ENCODE results near the gene OR6B2. TPM values are rescaled to one million over a fixed set of nuclear protein-coding genes. Genes with fewer than 3 reads are reported as not detected.

Gene OR6B2
- total and polyA plus RNA-seq, 5 experiments from 2014 or later = not detected

- H3K27me3 Mint-ChIP-seq = peaks cover 19 to 45% (median 31%) of the 10 kb centered on the region in 5 donors
- no peak overlapping the region for H3K4me3 Mint-ChIP-seq
- H3K4me1 Mint-ChIP-seq = no peaks in the 10 kb centered on the region
- no peaks in the 10 kb centered on the region for H3K36me3 Mint-ChIP-seq
- peak overlapping the region in 1 of 10 donors; percentile 81 for H3K27ac Mint-ChIP-seq
- POLR2A ChIA-PET = no interaction called here
- ATAC-seq (no peak), DNase-seq (no peak)
- no peaks in the 10 kb centered on the region for H3K9me3 Mint-ChIP-seq
Measured at GRCh38 chr2:240032406-240033329, 2.4 kb upstream of the OR6B2 start.

- POLR2A ChIA-PET = interaction anchor here (1.6 to 1.7 kb wide), 2 partner anchors 273 to 623 kb away, joined by 3 to 11 read pairs; partner anchors contain the start of gene HDAC4
- H3K9me3 Mint-ChIP-seq = no peaks in the 10 kb centered on the region
- H3K36me3 Mint-ChIP-seq = peaks cover 0 to 16% (median 11%) of the 10 kb centered on the region in 3 donors
- H3K27me3 Mint-ChIP-seq = peaks cover 4 to 8% (median 6%) of the 10 kb centered on the region in 5 donors
- peaks cover 12 to 26% (median 24%) of the 10 kb centered on the region in 4 donors for H3K4me1 Mint-ChIP-seq
- peak; percentile 25 to 48 for ATAC-seq
- peak overlapping the region; percentile 90 to 96 (median 92) for H3K4me3 Mint-ChIP-seq
- peak overlapping the region; percentile 90 to 98 (median 95) for H3K27ac Mint-ChIP-seq
- DNase-seq = peak in 4 of 10 donors; percentile 8 to 31 (median 14)
Measured at GRCh38 chr2:240024766-240025165, 5.5 kb downstream of the OR6B2 start.

DNA sequence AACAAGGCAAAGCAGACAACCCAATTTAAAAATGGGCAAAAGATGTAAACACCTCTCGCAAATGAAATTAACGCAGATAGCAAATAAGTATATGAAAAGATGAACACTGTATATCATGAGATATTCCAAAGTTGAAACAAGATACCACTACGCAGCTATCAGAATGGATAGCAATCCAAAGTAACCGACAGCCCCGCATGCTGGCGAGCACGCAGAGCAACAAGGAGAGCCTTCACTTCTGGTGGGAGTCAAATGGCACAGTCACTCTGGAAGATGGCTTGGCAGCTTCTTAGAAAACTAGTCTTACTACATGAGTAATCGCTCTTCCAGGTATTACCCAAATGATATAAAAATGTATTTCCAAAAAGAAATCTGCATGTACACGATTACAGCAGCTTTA, 6.4 kb downstream of the OR6B2 start:
- peaks cover 0 to 22% (median 11%) of the 10 kb centered on the region in 3 donors for H3K36me3 Mint-ChIP-seq
- H3K27ac Mint-ChIP-seq = peak overlapping the region in 7 of 10 donors; percentile 56 to 98 (median 96)
- H3K9me3 Mint-ChIP-seq = no peaks in the 10 kb centered on the region
- POLR2A ChIA-PET = no interaction called here
- DNase-seq (no peak), ATAC-seq (no peak)
- H3K4me3 Mint-ChIP-seq = peak overlapping the region; percentile 68 to 96 (median 92)
- H3K27me3 Mint-ChIP-seq = peaks cover 0 to 3% (median 2%) of the 10 kb centered on the region in 5 donors
- peaks cover 12 to 28% (median 26%) of the 10 kb centered on the region in 4 donors for H3K4me1 Mint-ChIP-seq

DNA sequence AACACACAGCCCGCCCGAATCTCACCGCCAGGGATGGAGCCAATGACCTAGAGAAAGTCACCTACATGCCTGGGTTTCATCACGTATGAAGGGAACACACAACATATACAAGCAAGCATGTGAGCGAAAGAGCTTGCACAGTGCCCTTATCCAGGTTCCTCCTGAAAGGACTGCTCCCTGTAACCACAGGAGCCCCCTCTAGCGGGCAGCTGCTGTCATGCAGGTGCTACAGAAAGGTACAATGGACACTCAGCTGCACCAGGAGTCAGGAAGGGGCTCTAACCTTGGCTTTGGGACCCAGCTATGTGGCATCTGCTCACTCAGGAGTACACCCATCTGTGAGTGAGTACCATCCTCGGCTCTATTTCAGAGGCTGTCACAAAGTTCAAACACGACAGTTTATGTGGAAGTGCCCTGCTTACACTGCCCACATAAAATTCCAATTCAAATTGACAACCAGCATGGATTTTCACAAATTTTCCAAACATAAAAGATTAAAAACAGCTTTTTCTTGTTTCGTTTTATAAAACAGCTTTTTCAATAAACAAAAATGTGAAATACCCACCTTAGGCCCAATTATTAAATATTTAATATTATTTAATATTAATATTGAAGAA, 8.6 kb downstream of the OR6B2 start:
- peaks cover 6 to 44% (median 25%) of the 10 kb centered on the region in 3 donors for H3K36me3 Mint-ChIP-seq
- no peaks in the 10 kb centered on the region for H3K9me3 Mint-ChIP-seq
- POLR2A ChIA-PET = no interaction called here

DNA sequence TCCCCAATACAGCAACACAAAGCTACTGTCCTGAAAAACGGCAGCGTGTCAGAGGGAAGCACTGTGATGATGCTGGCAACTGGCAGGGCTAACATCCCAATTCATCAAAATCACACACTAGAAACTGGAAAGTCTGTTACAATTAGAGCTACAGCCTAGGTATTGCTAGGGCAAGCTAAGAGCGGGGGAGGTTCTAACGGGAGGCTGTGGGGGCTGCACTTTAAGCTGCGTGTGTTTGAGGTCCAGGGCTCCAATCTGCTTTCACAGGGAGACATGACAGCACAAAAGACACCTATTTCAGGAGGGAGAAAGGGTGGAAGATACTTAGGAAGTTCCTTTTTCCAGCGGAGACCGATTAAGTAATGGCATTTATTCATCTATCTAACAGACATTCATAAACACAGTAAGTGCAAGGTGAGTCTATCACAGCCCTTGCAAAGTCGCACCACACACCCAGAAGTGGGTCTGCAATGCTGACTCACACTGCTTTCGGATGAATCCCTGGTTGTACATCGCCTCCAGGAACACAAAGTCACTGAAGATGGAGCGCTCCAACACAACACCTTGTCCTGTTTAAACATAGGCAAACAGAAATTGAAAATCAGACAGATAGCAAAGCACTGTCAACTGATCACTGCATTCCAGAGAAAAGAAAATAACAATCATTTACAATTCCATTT, 12.0 kb downstream of the OR6B2 start:
- DNase-seq (no peak), ATAC-seq (no peak)
- H3K9me3 Mint-ChIP-seq = no peaks in the 10 kb centered on the region
- POLR2A ChIA-PET = no interaction called here
- H3K27ac Mint-ChIP-seq = no peak overlapping the region
- H3K4me3 Mint-ChIP-seq = no peak overlapping the region
- H3K36me3 Mint-ChIP-seq = peaks cover 6 to 73% (median 44%) of the 10 kb centered on the region in 3 donors
- H3K4me1 Mint-ChIP-seq = peaks cover 11 to 32% (median 22%) of the 10 kb centered on the region in 4 donors
- H3K27me3 Mint-ChIP-seq = no peaks in the 10 kb centered on the region

More for the DNA sequence above, 8.6 kb downstream of the OR6B2 start:
- no peak for ATAC-seq
- H3K4me3 Mint-ChIP-seq = peak overlapping the region in 2 of 10 donors; percentile 6 to 14
- H3K4me1 Mint-ChIP-seq = peaks cover 19 to 44% (median 29%) of the 10 kb centered on the region in 4 donors
- DNase-seq = peak; percentile 39 to 71 (median 50)
- H3K27ac Mint-ChIP-seq = peak overlapping the region in 1 of 10 donors; percentile 52
- peaks cover 0 to 2% (median 0%) of the 10 kb centered on the region in 5 donors for H3K27me3 Mint-ChIP-seq

DNA sequence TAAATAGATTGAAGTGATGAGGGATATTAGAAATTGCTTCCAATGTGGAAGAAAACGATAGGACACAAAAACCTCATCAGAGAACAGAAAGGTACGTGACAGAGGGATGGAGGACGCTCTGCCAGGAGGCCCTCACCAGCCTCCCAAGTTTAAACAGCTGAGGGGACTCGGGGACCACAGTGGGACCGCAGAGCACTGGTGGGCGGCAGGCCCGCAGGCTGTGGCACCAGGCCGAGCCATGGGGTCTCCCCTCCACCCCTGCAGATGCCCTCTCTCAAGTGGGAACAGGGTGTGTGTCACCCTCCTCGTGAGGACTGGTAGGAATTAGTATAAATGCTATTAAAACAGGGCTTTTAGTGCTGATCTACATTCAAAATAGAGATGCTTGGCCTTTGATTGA, 15.9 kb downstream of the OR6B2 start:
- peaks cover 0 to 25% (median 12%) of the 10 kb centered on the region in 4 donors for H3K4me1 Mint-ChIP-seq
- POLR2A ChIA-PET = no interaction called here
- H3K4me3 Mint-ChIP-seq = no peak overlapping the region
- DNase-seq (no peak), ATAC-seq (no peak)
- H3K27me3 Mint-ChIP-seq = no peaks in the 10 kb centered on the region
- no peaks in the 10 kb centered on the region for H3K9me3 Mint-ChIP-seq
- H3K27ac Mint-ChIP-seq = no peak overlapping the region
- peaks cover 6 to 92% (median 40%) of the 10 kb centered on the region in 3 donors for H3K36me3 Mint-ChIP-seq

GRCh38 chr2:240013343-240013742, 16.9 kb downstream of the OR6B2 start:
- POLR2A ChIA-PET = no interaction called here
- no peak overlapping the region for H3K27ac Mint-ChIP-seq
- peaks cover 6 to 92% (median 37%) of the 10 kb centered on the region in 3 donors for H3K36me3 Mint-ChIP-seq
- H3K27me3 Mint-ChIP-seq = no peaks in the 10 kb centered on the region
- peaks cover 0 to 19% (median 13%) of the 10 kb centered on the region in 4 donors for H3K4me1 Mint-ChIP-seq
- no peak overlapping the region for H3K4me3 Mint-ChIP-seq
- H3K9me3 Mint-ChIP-seq = no peaks in the 10 kb centered on the region
- no peak for DNase-seq
- no peak for ATAC-seq

- ATAC-seq (no peak), DNase-seq (no peak)
- H3K36me3 Mint-ChIP-seq = peaks cover 6 to 94% (median 27%) of the 10 kb centered on the region in 3 donors
- H3K4me1 Mint-ChIP-seq = peaks cover 0 to 3% (median 1%) of the 10 kb centered on the region in 4 donors
- H3K4me3 Mint-ChIP-seq = no peak overlapping the region
- POLR2A ChIA-PET = no interaction called here
- no peaks in the 10 kb centered on the region for H3K27me3 Mint-ChIP-seq
- peak overlapping the region in 1 of 10 donors; percentile 34 for H3K27ac Mint-ChIP-seq
- H3K9me3 Mint-ChIP-seq = no peaks in the 10 kb centered on the region
Measured at GRCh38 chr2:240002983-240003382, 27.2 kb downstream of the OR6B2 start.

GRCh38 chr2:240000671-240001070, 29.6 kb downstream of the OR6B2 start:
- peaks cover 0 to 5% (median 3%) of the 10 kb centered on the region in 4 donors for H3K4me1 Mint-ChIP-seq
- POLR2A ChIA-PET = interaction anchor here (0.6 kb wide), 1 partner anchor 15 kb away, joined by 3 read pairs; no protein-coding TSS in a partner anchor
- DNase-seq = no peak
- no peak overlapping the region for H3K4me3 Mint-ChIP-seq
- peaks cover 0 to 91% (median 19%) of the 10 kb centered on the region in 3 donors for H3K36me3 Mint-ChIP-seq
- ATAC-seq = no peak
- H3K27ac Mint-ChIP-seq = no peak overlapping the region
- H3K27me3 Mint-ChIP-seq = no peaks in the 10 kb centered on the region
- no peaks in the 10 kb centered on the region for H3K9me3 Mint-ChIP-seq

DNA sequence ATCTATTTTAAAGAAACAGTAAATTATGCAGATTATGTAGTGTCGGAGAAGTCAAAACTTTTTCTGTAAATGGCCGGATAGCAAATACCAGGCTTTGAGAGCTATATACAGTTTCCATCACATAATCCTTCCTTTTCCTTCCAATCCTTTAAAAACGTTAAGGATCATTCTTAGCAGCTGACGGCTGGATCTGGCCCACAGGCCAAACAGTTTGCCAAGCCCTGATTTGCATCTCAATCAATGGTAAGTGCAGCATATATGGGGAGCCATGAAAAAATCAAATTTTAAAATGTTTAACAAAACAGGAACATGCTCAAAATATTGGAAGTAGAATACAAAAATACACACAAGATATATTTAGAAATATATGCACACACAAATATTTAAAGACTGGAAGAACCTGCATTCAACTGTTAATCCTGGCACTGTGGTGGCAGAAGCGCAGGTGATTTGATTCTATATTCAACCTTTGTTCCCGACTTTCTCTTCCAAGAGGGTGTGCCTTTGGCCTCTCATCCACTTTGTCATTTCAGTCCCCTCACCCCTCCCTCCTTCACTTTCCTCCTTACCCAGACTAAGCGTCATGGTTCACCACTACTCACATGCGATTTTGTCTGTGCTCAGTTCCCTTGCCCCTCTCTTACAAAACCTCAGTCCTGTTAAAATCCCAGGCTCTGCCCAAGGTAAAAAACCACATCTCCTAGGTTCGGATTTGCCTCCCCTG, 32.4 kb downstream of the OR6B2 start:
- Mint-ChIP-seq H3K9me3 (no peaks in the 10 kb centered on the region), H3K27me3 (no peaks in the 10 kb centered on the region), H3K36me3 (peaks cover 6 to 88% (median 11%) of the 10 kb centered on the region in 3 donors), H3K27ac (peak overlapping the region in 1 of 10 donors; percentile 49), H3K4me1 (peaks cover 0 to 9% (median 5%) of the 10 kb centered on the region in 4 donors), H3K4me3 (no peak overlapping the region)
- no peak for DNase-seq
- POLR2A ChIA-PET = no interaction called here
- no peak for ATAC-seq

DNA sequence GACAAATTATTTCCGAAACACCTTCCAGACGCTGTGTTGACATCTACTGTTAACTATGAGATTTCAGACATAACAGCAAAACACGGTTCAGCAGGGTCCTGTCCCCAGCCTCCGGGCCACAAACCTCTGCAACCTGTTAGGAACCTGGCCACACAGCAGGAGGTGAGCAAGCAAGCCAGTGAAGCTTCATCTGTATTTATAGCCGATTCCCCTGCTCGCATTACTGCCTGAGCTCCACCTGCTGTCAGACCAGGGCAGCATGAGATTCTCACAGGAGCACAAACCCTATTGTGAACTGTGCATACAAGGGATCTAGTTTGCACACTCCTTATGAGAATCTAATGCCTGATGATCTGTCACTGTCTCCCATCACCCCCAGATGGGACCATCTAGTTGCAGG, 36.1 kb downstream of the OR6B2 start:
- peaks cover 6 to 77% (median 17%) of the 10 kb centered on the region in 3 donors for H3K36me3 Mint-ChIP-seq
- DNase-seq (no peak), ATAC-seq (no peak)
- H3K4me3 Mint-ChIP-seq = no peak overlapping the region
- H3K4me1 Mint-ChIP-seq = peaks cover 0 to 8% (median 5%) of the 10 kb centered on the region in 4 donors
- POLR2A ChIA-PET = no interaction called here
- no peaks in the 10 kb centered on the region for H3K9me3 Mint-ChIP-seq
- H3K27ac Mint-ChIP-seq = no peak overlapping the region
- H3K27me3 Mint-ChIP-seq = no peaks in the 10 kb centered on the region

DNA sequence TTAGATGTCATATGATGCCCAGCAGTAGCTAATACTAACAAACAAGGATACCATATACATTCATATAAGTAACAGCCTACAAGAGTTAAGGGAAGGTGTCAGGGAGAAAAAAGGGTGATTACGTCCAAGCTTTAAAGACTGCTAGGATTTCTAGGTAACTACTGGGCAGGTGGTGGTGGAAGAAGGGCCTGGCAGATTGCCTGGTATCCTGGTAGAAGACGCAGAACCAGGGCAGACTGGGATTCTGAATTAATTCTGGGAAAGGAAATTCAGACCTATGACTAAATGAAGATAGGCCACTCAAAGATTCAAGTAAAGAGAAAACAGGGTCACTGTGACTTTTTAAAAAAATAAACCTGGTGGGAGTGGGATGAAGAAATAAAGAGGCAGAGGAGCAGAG, 36.9 kb downstream of the OR6B2 start:
- ATAC-seq = no peak
- Mint-ChIP-seq H3K27me3 (no peaks in the 10 kb centered on the region), H3K36me3 (peaks cover 11 to 78% (median 16%) of the 10 kb centered on the region in 3 donors), H3K9me3 (no peaks in the 10 kb centered on the region), H3K4me3 (no peak overlapping the region), H3K4me1 (peaks cover 0 to 9% (median 7%) of the 10 kb centered on the region in 4 donors), H3K27ac (peak overlapping the region in 2 of 10 donors; percentile 56 to 63)
- no peak for DNase-seq
- POLR2A ChIA-PET = no interaction called here

Measured in naive thymus-derived CD8-positive, alpha-beta T cell (primary cell).